OCI-LY7 (cell line): ENCODE measurements around the gene LIN9. TPM values are rescaled to one million over a fixed set of nuclear protein-coding genes. Genes with fewer than 3 reads are reported as not detected.
A peak's percentile ranks its signal among the peaks of the same experiment; 100 is the strongest.

Experiments
- BruUV-seq: library from RNA; stranded (reverse); fragments of 400-500 nt; replicated peaks from 2 replicates; lab custom pipeline; 2021; lab: Mats Ljungman, UMichigan
- CTCF ChIA-PET: fragments of 300-600 bp; sonication (Branson Sonifier 250); formaldehyde crosslinking; loops from one replicate; lab custom pipeline; 2022; ENCODE audit warnings: antibody characterized with exemption; ENCODE audit not compliant: unreplicated experiment; lab: Charles Lee
- POLR2A ChIA-PET: fragments of 300-600 bp; sonication (Branson Sonifier 250); formaldehyde crosslinking; loops from one replicate; lab custom pipeline; 2022; ENCODE audit warnings: antibody characterized with exemption; lab: Charles Lee
- DNase-seq: peaks from one replicate; pipeline ENCODE4 v3.0.0-alpha.2; 2015; ENCODE audit warnings: low spot score
- H2AFZ ChIP-seq: fragments of 200-600 bp; sonication (generic), shearing (Covaris generic); 2 replicates; pipeline ENCODE4 v1.6.1; 2014; ENCODE audit warnings: mild to moderate bottlenecking, antibody characterized with exemption, low read length, moderate library complexity
- H3K27ac ChIP-seq: fragments of 200-600 bp; sonication (generic); 2 replicates; pipeline ENCODE4 v1.5.1; 2014; ENCODE audit warnings: mixed run types, low read depth, mild to moderate bottlenecking, moderate library complexity, low read length, inconsistent platforms; ENCODE audit not compliant: poor library complexity, severe bottlenecking
- H3K36me3 ChIP-seq: fragments of 200-600 bp; sonication (generic); 2 replicates; pipeline ENCODE4 v1.6.1; 2014; ENCODE audit warnings: mild to moderate bottlenecking, antibody characterized with exemption, low read length, moderate library complexity, mixed read lengths; ENCODE audit not compliant: insufficient read depth
- H3K4me1 ChIP-seq: fragments of 200-600 bp; sonication (generic); 2 replicates; pipeline ENCODE4 v1.5.1; 2014; ENCODE audit warnings: mild to moderate bottlenecking, low read length; ENCODE audit not compliant: insufficient read depth, poor library complexity, severe bottlenecking
- H3K4me2 ChIP-seq: fragments of 200-600 bp; sonication (generic); 2 replicates; pipeline ENCODE4 v1.6.1; 2014; ENCODE audit warnings: mild to moderate bottlenecking, low read length
- H3K4me3 ChIP-seq: fragments of 200-600 bp; sonication (generic); 2 replicates; pipeline ENCODE4 v1.5.1; 2014; ENCODE audit warnings: mild to moderate bottlenecking, low read depth, low read length; ENCODE audit not compliant: poor library complexity, severe bottlenecking
- H3K79me2 ChIP-seq: fragments of 200-600 bp; sonication (generic); 2 replicates; pipeline ENCODE4 v1.6.1; 2016; ENCODE audit warnings: low read depth, mild to moderate bottlenecking, low read length, moderate library complexity, mixed read lengths; ENCODE audit not compliant: insufficient read depth
- H3K9me2 ChIP-seq: fragments of 200-600 bp; sonication (generic); 2 replicates; pipeline ENCODE4 v1.6.1; 2016; ENCODE audit warnings: mild to moderate bottlenecking, low read length, mixed read lengths; ENCODE audit not compliant: insufficient read depth
- H3K9me3 ChIP-seq: fragments of 200-600 bp; sonication (generic); 2 replicates; pipeline ENCODE4 v1.6.1; 2014; ENCODE audit warnings: mild to moderate bottlenecking, mixed run types, low read length, mixed read lengths
- H4K20me1 ChIP-seq: fragments of 200-600 bp; sonication (generic); 2 replicates; pipeline ENCODE4 v1.6.1; 2014; ENCODE audit warnings: mild to moderate bottlenecking, antibody characterized with exemption, low read length, moderate library complexity, mixed read lengths; ENCODE audit not compliant: insufficient read depth
- CTCF ChIP-seq: fragments of 200-600 bp; sonication (generic); conservative IDR thresholded peaks from 2 replicates; pipeline ENCODE4 v1.5.1; 2014; ENCODE audit warnings: mild to moderate bottlenecking, antibody characterized with exemption, low read length, moderate library complexity, mixed read lengths
- EZH2phosphoT487 ChIP-seq: fragments of 200-600 bp; sonication (generic); IDR thresholded peaks from 2 replicates; pipeline ENCODE4 v1.6.1; 2018; ENCODE audit warnings: low read depth, borderline replicate concordance, mild to moderate bottlenecking, mixed run types, antibody characterized with exemption, low read length, moderate library complexity, mixed read lengths
- intact Hi-C: fragments of 100-400 bp; cut with micrococcal nuclease; formaldehyde crosslinking; loops from one replicate; pipeline ENCODE4 v1.10.0; 2022; ENCODE audit not compliant: unreplicated experiment
- total RNA-seq, 2 experiments: library from RNA; depleted of rRNA in 1 of 2; stranded (reverse); fragments of >200 nt in 1 of 2; shearing (Covaris generic) in 1 of 2; gene quantifications; 2 replicates each; pipeline ENCODE4 v1.2.3, GENCODE V29; 2014 to 2022

The LIN9 gene
- total RNA-seq, 2 experiments from 2014 or later = 19.7 to 20.1 TPM

GRCh38 chr1:226306425-226306824, 2.5 kb downstream of the LIN9 start:
- Histone ChIP-seq H4K20me1 (peaks cover 7% of the 10 kb centered on the region; the same call in 1 of the 2 replicates), H3K9me3 (no peaks in the 10 kb centered on the region), H3K4me1 (peaks cover 53% of the 10 kb centered on the region), H2AFZ (no peak overlapping the region), H3K4me3 (no peak overlapping the region), H3K79me2 (peaks cover 74% of the 10 kb centered on the region), H3K4me2 (peak overlapping the region; percentile 34), H3K27ac (no peak overlapping the region), H3K36me3 (peaks cover 39% of the 10 kb centered on the region; the same call in 1 of the 2 replicates), H3K9me2 (no peaks in the 10 kb centered on the region)
- TF ChIP-seq CTCF (no peak), EZH2phosphoT487 (no peak)
- DNase-seq = no peak
- CTCF ChIA-PET = interaction anchor here (1.5 to 1.6 kb wide), 2 partner anchors 27 to 181 kb away, joined by 6 to 8 read pairs; no protein-coding TSS in a partner anchor
- intact Hi-C loops = no loop called here
- BruUV-seq = no TSS peak
- POLR2A ChIA-PET = interaction anchor here (0.6 to 2.3 kb wide), 12 partner anchors 9 to 447 kb away, joined by 3 to 13 read pairs (median 4); partner anchors contain the start of gene PARP1

- H2AFZ ChIP-seq = no peak overlapping the region
- peaks cover 50% of the 10 kb centered on the region for H3K36me3 ChIP-seq
- H3K27ac ChIP-seq = no peak overlapping the region
- peaks cover 44% of the 10 kb centered on the region for H3K4me1 ChIP-seq
- peaks cover 7% of the 10 kb centered on the region; the same call in 1 of the 2 replicates for H4K20me1 ChIP-seq
- intact Hi-C loops = no loop called here
- H3K9me2 ChIP-seq = no peaks in the 10 kb centered on the region
- CTCF ChIA-PET = no interaction called here
- H3K79me2 ChIP-seq = peaks cover 82% of the 10 kb centered on the region
- no peaks in the 10 kb centered on the region for H3K9me3 ChIP-seq
- DNase-seq = no peak
- POLR2A ChIA-PET = interaction anchor here (0.7 to 4.0 kb wide), 6 partner anchors 9 to 120 kb away, joined by 3 to 14 read pairs (median 6); partner anchors contain the start of gene PARP1
- no TSS peak for BruUV-seq
- no peak overlapping the region for H3K4me3 ChIP-seq
- no peak for TF ChIP-seq EZH2phosphoT487
- no peak for TF ChIP-seq CTCF
- H3K4me2 ChIP-seq = peak overlapping the region; percentile 37
Measured at GRCh38 chr1:226305184-226305583, 3.8 kb downstream of the LIN9 start.

GRCh38 chr1:226304291-226304955, 4.5 kb downstream of the LIN9 start:
- POLR2A ChIA-PET = interaction anchor here (0.6 to 4.0 kb wide), 8 partner anchors 9 to 119 kb away, joined by 3 to 14 read pairs (median 4); no protein-coding TSS in a partner anchor
- CTCF ChIA-PET = interaction anchor here (1.2 kb wide), 1 partner anchor 71 kb away, joined by 3 read pairs; no protein-coding TSS in a partner anchor
- H3K4me1 ChIP-seq = peaks cover 37% of the 10 kb centered on the region
- intact Hi-C loops = no loop called here
- H4K20me1 ChIP-seq = peaks cover 7% of the 10 kb centered on the region; the same call in 1 of the 2 replicates
- H3K36me3 ChIP-seq = peaks cover 58% of the 10 kb centered on the region
- H2AFZ ChIP-seq = no peak overlapping the region
- TF ChIP-seq EZH2phosphoT487 (no peak), CTCF (no peak)
- no TSS peak for BruUV-seq
- H3K9me3 ChIP-seq = no peaks in the 10 kb centered on the region
- H3K9me2 ChIP-seq = no peaks in the 10 kb centered on the region
- peak overlapping the region; percentile 37 for H3K4me2 ChIP-seq
- H3K79me2 ChIP-seq = peaks cover 82% of the 10 kb centered on the region
- DNase-seq = peak; percentile 12
- H3K27ac ChIP-seq = peak overlapping the region; percentile 16
- H3K4me3 ChIP-seq = no peak overlapping the region
